NCI-H2081 treated with DMSO at 0.1 percent for 48 hours (cell line): ENCODE results near the gene PLPP2.

Experiments used
- DNase-seq: peaks from one replicate; lab custom pipeline; 2025; lab: John Stamatoyannopoulos, UW

The PLPP2 gene

GRCh38 chr19:313988-314815 is 23.0 kb upstream of the PLPP2 start:
- DNase-seq, result no peak

- DNase-seq, result no peak
Measured at GRCh38 chr19:313169-313987, 22.2 kb upstream of the PLPP2 start.

- DNase-seq, result no peak
Measured at GRCh38 chr19:311813-312261, 20.6 kb upstream of the PLPP2 start.

DNA sequence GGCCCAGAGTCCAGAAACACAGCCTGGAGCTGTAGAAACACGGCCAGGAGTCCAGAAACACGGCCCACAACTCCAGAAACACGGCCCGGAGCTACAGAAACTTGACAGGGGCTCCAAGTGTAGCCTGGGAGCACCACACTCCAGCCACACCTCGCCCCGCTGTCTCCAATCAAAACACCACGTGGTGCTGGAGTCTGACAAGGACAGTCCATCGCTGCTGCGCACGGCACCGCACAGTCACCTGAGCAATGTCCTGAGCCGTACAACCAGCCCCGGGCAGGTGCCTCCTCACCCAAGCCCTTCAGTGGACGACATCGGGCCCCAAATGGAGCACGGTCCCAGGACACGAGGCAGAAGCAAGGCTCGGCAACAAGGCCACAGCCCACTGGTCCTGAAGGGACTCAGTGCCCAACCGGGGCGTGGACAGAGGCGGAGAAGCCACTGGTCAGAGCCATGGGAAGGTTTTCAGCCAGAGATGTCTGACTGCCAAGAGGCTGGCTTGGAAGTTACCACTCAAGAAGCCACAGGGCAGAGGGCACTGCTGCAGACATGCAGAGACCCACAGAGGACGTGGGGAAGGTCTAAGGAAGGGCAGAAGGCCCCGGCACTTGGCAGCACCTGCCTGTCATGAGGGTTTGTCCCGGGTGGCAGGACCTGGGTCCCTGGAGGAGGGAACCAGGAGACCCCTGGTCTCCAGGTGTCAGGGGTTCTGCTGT is 19.7 kb upstream of the PLPP2 start:
- DNase-seq, result no peak

GRCh38 chr19:310141-310651 is 19.0 kb upstream of the PLPP2 start:
- no peak for DNase-seq

- no peak for DNase-seq
Measured at GRCh38 chr19:309206-309565, 18.0 kb upstream of the PLPP2 start.

DNA sequence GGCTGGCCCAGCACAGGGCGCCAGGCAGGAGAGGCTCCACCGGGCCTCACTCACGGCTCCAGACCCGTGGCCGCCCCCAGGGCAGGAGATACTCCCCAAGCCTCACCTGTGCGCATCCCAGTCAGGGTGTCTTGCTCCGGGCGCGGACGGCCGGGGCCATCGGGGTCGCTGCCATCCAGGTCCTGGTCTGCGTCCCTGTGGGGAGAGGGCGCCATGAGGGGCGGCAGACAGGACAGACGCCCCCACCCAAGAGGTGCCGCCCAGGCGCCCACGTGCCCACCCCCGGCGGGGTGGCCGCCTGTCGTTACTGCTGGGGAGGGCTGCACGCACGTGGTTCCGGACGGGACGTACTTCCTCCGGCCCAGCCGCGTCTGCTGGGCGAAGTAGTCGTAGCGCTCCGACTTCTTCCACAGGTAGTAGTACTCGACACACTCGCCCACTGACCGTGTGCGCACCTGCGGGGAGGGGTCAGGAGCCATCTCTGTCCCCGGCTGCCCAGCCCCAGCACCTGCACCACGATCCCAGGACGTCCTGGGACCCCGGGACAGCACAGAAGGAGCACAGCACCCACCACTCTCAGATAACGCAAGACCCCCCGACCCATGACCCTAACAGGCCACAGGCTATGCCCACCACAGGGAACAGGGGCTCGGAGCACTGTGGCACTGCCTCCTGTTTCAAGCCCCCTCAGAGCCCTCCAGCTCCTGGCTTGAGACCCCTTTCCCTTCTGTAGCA is 17.4 kb upstream of the PLPP2 start:
- DNase-seq, result no peak

GRCh38 chr19:307793-308420 is 16.7 kb upstream of the PLPP2 start:
- DNase-seq, result no peak

GRCh38 chr19:307111-307531 is 15.9 kb upstream of the PLPP2 start:
- DNase-seq, result no peak

GRCh38 chr19:306151-306900 is 15.1 kb upstream of the PLPP2 start:
- DNase-seq, result no peak

DNA sequence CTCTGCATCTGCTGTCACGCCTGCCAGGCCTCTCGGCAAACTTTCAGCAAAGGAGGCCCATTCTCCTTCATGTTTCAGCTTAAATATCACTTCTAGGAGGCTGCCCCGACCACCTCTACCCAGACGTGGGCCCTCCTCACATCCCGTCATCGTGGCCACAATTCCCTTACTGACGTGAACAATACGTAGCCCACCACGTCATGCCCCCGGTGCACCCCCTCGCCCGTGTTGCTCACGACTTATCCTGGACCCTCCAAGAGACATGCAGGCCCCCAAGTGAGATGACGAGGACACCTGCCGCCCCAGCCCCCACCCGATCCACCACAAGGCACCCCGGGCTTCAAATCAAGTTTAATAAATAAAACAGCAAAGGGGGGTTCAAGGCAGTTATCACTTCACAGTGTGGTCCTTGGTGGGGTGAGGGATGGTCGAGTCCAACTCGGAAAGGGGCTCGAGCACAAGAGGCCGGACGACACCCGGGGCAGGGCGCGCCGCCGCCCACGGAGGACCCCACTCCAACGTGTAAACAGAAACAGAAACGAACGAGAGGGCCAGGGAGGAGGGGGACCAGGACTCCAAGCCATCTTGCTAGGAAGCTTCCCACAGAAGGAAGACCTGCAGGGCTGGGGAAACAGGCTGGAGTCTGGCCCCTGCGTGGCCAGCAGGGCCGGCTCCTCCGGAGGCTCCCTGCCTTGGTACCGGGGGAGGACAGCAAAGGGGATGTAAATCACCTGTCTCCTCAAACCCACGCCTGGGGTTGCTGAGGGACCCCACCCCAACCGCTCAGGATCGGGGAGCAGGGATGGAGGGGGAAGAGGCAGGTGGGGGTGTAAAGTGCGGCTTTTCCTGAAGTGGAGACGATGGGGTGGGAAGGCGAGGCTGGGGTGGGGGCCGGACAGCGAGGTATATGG is 14.3 kb upstream of the PLPP2 start:
- DNase-seq, result no peak

DNA sequence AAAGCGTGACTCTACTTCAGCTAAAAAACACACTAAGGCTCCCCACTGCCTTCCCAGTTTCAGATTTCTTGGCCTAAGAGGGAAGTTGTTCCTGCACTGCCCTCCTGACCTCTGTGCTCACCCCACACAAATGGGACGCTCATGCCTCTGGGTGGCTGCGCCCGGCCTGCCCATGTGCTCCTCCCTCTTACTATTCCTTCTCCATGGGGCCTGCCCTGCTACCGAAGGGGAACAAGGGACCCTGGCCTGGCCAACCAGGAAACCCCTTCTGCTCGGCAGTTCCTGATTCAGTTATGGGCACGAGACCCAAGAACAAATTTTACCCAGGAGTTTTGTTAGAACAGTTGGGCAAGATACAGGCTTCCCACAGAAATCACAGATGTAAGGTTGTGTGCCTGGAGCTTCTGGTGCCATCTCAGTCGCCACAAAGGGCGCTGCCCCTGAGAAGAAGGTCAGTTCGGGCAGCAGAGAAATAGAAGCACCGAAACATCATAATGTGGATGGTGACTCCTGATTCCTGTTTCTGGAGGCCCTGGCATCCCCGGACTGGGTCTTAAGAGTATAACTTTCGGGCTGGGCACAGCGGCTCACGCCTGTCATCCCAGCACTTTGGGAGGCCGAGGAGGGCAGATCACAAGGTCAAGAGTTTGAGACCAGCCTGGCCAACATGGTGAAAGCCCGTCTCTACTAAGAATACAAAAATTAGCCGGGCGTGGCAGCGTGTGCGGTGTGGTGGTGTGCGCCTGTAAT is 5.4 kb upstream of the PLPP2 start:
- DNase-seq, result no peak

DNA sequence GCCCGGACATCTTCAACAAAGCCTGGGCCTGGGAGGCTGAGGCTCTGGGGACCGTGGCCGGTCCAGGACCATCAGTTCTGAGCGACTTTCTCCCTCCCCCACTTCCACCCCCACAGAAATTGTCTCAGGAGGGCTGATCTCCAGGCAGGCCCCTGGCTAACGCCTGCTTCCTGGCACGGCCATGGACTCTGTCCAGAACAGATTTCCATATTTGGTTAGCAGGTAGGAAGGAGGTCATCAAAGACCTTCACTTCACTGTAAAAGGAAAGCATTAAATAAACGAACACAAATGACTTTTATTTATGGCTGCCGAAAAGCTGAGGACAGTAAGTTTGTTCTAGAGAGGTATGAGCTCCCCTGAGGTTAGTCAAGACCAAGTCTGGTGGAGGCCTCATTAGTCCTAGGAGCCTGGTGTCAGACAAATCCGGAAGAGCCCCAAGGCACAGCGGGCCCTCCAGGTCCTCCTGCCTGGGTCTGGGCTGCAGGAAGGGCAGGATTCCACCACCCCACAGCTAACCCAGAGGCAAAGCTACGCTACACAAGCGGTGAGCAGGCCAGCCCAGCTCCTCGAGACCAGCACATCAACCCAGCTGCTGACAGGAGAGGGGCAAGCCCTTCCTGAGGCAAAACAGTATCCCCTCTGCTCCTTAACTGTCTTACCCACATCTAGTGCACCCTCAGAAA is 4.6 kb upstream of the PLPP2 start:
- DNase-seq, result no peak

- DNase-seq, result no peak
Measured at GRCh38 chr19:294946-295686, 3.9 kb upstream of the PLPP2 start.

GRCh38 chr19:294341-294945 is 3.2 kb upstream of the PLPP2 start:
- DNase-seq, result no peak

DNA sequence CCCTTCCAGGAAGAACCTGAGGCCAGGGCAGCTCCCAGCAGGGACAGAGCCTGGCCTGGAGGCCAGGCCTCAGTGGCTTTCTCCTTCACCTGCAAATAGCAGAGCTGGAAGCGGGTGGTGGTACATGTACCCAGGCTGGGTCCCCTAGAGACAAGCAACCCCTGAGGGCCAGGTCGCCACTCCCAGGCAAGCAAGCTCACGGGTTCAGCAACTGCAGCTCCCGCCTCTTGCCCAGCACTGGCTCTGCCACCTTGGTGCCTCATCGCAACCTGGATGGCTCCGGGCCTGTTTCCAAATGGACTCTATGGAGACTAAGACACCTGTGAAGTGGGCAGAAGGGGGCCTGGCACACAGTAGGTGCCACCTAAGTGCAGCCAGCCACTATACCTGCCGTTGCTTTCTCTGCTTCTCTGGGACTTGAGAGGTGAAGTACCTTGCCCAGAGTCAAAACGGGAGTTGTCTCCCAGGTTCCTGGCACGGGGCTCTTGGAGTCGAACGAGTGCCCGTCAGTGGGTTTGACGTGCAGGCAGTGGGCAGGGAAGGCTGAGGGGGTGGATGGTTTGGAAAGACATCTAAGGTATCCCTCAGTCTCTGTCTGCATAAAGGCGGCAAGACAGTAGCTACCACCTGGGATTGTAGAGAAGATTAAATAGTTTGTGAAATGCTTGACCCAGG is 2.4 kb upstream of the PLPP2 start:
- no peak for DNase-seq
